NCI-H187 (cell line): ENCODE data around the gene TLX2.
A peak's percentile ranks its signal among the peaks of the same experiment; 100 is the strongest.
"Not testable (repeated sequence)": the region's sequence is repeated elsewhere in the genome, so short reads cannot be mapped to it uniquely, and the experiment has no call there.

Experiments
- DNase-seq, 2 experiments: peaks; one replicate each; lab custom pipeline; 2025; lab: John Stamatoyannopoulos, UW

TLX2 gene

DNA sequence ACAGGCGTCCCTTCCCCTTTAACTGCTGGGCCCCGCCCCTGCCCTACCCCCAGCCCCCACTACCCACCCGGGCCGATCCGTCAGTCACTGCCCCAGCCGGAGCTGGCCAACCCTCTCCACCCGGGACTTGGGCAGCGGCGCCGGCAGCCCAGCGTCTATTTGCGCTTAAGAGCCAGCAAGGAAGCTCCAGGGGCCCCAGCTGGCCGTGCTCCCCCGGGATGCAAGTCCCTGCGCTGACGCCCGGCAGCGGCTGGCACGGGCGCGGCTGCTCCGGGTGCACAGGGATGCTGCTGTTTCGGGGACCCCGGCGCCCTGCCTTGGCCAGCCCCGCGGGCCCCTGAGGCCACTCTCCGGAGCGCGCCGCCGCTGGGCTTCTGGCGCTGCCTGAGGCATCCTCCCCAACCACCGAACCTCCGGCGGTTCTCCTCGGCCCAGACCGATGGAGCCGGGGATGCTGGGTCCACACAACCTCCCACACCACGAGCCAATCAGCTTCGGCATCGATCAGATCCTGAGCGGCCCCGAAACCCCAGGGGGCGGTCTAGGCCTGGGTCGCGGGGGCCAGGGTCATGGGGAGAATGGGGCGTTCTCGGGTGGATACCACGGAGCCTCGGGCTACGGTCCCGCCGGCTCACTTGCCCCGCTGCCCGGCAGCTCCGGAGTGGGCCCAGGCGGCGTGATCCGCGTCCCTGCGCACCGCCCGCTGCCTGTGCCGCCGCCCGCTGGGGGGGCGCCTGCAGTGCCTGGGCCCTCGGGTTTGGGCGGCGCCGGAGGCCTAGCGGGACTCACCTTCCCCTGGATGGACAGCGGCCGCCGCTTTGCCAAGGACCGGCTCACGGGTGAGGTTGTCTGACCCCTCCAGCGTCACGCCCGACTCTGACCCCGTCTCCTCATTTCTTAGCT lies at the start of gene TLX2:
Gene TLX2, plus strand, starts transcription at position 83 of the 903 bp plus-strand sequence. Its CDS starts 357 bp downstream, at position 440.
- DNase-seq, result no peak

DNA sequence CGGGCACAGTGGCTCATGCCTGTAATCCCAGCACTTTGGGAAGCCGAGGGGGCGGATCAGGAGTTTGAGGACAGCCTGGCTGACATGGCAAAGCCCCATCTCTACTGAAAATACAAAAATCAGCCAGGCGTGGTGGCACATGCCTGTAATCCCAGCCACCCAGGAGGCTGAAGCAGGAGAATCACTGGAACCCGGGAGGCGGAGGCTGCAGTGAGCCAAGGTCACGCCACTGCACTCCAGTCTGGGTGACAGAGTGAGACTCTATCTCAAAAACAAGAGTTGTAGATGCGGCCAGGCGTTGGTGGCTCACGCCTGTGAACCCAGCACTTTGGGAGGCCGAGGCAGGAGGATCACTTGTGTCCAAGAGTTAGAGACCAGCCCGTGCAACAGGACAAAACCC lies 43.5 kb upstream of the TLX2 start:
- not testable (repeated sequence) for DNase-seq

DNA sequence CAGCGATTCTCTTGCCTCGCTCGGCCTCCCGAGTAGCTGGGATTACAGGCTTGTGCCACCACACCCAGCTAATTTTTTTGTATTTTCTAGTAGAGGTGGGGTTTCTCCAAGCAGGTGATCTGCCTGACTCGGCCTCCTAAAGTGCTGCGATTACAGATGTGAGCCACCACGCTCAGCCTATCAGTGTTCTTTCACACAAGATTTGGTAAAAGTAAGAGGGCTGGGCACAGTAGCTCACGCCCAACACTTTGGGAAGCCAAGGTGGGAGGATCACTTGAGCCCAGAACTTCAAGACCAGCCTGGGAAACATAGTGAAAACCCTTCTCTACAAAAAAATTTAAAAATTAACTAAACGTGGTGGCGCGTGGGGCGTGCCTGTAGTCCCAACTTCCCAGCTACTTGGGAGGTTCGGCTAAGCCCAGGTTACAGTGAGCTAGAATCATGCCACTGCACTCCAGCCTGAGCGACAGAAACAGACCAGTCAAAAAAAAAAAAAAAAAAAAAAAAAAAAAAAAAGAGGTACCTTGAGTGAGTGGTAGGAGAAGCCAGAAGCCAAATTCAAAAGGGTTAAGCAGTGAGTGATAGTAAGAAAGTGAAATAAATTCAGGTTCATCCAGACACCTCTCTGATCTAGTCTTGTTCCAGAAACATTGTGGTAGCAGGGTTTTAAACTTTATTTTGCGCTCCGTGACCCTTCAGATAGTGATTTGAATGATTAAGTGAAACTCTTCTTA lies 42.8 kb upstream of the TLX2 start:
- DNase-seq, result no peak

- peak; percentile 56 to 68 for DNase-seq
Observed at GRCh38 chr2:74472086-74472944, 41.9 kb upstream of the TLX2 start, which contains the start of gene MRPL53. TSS of gene MRPL53 (minus strand) at chr2:74472680. CDS start at chr2:74472660, 20 bp downstream.

- DNase-seq, result no peak
Observed at GRCh38 chr2:74472945-74473258, 41.3 kb upstream of the TLX2 start.

DNA sequence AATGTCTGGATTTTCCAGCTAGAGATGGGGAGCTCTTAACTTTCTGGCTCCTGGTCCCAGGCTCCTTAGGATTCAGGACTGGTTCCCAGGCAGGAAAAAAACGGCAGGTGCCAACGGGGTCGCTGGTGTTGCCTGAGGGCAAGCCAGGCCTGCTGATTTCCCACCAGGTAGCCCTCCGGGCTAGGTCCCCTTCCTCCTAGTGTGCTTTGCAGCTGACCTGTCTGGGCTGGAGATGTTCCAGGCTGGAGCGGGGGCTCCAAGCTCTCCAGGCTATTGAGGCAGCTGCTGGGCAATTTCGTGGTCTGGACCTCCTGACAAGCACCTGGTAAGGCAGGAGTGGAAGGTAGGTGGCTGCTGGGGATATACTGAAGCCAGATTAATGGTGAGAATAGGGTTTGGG lies 39.8 kb upstream of the TLX2 start:
- no peak for DNase-seq

DNA sequence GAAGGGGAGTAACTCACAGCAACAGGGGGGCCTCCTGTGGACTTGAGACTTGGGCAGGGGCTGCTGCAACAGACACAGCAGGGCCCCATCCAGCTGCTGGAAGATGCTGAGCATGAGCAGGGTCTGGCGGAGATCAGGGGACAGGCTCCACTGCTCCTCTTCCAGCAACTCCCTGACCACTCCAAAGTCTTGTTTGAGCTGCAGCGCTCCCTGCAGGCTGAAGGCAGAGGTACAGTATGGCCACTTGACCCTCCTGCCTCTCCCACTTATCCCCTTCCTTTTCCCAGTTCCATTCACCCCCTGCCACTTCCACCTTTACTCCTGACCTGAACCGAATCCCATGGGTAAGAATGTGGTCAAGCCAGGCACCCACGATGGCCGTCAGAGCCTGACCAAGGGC lies 39.4 kb upstream of the TLX2 start:
- DNase-seq, result no peak

DNA sequence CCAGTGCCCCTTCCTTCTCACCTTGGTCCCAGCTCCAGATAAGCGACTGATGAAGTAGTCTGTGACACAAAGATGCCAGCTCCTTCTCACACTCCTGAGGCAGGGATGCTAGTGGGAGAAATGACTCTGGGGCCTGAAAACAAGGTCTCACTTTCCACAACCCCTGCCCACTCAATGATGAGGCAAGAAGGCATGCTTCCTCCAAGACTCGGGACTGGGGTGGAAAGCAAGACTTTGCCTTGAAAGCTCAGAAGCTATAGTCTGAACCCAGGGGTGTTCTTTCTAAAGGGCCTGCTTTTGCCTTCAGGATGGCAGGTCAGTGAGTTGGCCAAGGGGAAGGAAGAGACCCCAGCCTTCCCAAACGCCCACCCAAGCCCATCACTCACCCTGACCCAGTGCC lies 32.8 kb upstream of the TLX2 start:
- no peak for DNase-seq

DNA sequence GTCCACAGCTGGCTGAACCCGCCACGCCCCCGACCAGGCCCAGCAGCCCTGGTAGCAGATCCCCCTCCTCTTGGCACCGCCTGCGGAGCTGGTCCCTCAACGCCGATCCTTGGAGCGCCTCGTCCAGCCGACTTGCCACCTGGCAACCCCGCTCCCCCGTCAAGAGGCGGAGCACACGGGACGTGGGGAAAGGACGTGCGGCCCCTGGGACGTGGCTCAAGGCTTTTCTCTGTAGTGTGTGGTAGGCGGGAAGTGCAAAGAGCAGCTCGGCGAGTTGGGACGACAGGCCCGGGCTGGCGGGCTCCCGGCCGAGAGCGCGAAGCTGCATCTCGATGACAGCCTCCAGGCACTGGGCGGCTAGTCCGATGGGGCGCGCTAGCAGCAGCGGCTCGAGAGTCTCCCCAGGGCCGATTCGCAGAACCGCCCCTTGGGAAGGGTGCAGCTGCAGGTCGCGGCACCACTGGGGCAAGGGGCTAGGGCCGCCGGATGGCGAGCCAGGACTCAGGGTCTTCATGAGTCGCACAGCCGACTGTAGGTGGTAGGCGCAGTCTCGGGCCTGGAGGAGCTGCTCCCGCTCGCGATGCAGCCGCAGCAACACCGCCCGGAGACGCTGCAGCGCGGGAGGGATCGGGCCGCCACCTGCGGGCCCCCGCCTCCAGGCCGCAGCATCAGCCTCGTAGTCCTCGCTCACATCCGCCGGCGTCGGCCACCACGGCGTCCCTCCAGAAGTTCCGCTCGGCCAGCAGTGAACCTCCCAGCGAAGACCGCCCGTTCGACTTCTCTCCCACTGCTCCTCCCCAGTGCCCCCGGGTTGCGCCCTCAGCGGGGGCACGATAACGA lies 32.1 kb upstream of the TLX2 start:
- no peak for DNase-seq

- DNase-seq, result peak; percentile 73 to 91
Observed at GRCh38 chr2:74482801-74483674, 31.2 kb upstream of the TLX2 start, which contains the start of the genes CCDC142 and TTC31. TSS of gene CCDC142 (minus strand) at chr2:74482998. CDS start at chr2:74482837, 161 bp downstream. TSS of gene TTC31 (plus strand) at chr2:74483081. CDS start at chr2:74483096, 15 bp downstream.

DNA sequence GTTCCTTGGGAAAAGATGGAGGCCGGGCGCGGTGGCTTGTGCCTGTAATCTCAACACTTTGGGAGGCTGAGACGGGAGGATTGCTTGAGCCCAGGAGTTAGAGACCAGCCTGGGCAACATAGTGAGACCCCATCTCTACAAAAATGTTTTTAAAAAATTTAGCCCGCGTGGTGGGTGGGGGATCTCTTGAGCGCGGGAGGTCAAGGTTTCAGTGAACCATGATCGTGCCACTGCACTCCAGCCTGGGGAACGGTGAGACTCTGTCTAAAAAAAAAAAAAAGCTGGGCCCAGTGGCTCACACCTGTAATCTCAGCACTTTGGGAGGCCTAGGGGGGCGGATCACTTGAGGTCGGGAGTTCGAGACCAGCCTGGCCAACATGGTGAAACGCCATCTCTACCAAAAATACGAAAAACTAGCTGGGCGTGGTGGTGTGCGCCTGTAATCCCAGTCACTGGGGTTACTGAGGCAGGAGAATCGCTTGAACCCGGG lies 30.5 kb upstream of the TLX2 start:
- DNase-seq, result not testable (repeated sequence)

GRCh38 chr2:74486141-74486540 lies 28.1 kb upstream of the TLX2 start:
- no peak for DNase-seq

DNA sequence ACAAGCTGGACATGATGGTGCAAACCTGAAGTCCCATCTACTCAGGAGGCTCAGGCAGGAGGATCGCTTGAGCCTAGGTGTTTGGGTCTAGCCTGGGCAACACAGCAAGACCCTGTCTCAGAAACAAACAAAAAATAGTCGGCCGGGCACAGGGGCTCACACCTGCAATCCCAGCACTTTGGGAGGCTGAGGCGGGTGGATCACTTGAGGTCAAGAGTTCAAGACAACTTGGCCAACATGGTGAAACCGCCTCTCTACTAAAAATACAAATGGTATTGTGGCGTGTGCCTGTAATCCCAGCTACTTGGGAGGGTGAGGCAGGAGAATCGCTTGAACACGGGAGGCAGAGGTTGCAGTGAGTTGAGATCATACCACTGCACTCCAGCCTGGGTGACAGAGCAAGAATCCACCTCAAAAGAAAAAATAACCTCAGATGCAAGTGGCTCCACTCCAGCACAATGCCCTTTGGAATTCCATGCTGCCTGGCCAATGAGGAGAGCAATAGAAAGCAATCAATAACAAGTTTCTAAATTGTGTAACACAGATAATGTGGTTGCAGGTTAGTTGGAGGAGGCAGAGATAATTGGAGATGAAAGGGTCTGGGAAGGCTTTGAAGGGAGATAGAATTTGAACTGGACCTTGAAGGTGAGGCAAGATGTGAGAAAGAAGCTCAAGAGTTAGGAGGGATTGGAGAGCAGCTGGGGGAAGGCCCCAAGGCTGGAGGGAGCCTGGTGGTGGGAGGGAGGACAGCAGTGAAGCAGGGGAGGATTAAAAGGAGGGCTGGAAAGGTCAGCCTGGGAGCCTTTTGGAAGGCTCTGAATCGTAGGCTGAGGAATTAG lies 25.4 kb upstream of the TLX2 start:
- DNase-seq, result no peak

GRCh38 chr2:74489906-74490305 lies 24.3 kb upstream of the TLX2 start:
- no peak for DNase-seq

GRCh38 chr2:74491648-74492544 lies 22.4 kb upstream of the TLX2 start:
- DNase-seq, result no peak

DNA sequence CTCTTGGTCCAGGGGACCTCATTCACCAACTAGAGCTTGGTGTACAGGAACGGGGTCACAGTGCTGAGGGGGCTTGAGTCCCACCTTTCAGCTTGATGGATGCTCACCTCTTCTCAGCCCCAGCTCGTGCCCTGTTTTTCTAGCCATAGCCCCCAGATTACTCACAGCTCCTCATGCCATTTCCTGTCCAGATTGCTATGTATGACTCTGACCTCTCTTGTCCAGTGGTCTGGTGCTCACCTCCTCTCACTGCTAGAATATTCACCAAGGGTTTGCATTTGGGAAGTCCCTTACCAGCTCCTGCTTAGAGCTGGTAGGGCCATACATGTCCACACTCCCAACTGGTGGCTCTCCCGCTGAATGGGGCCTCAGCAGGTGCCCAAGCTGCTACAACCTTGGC lies 20.7 kb upstream of the TLX2 start:
- DNase-seq, result no peak

DNA sequence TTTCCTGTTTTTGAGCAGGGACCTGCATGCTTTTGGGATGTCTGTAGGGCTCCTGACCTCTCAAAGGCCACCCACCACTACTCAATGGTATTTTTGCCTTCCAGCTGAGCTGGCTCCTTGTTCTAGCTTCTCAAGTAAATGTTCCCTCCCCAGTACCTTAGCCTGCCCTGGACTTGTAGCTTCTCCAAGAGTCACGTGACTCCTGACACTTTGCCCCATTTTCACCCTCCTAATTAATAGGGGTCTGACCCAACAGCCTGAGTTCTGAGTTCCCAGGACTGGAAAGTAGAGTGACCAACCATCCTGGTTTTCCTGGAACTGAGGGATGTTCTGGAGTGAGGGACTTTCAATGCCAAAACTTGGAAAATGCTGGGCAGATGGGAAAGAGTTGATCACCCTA lies 18.8 kb upstream of the TLX2 start:
- no peak for DNase-seq
